ENCODE results near the gene ZNF148. TPM values are rescaled to one million over a fixed set of nuclear protein-coding genes. Genes with fewer than 3 reads are reported as not detected.

ZNF148 gene
- total RNA-seq, 1 donor from 2014 or later, result 45.2 TPM

GRCh38 chr3:125309476-125309875, 65.6 kb downstream of the ZNF148 start:
- no peak for DNase-seq
- ATAC-seq (ENCODE audit: poor library complexity), result no peak
- intact Hi-C loops (cut with DNase I), result no loop called here

DNA sequence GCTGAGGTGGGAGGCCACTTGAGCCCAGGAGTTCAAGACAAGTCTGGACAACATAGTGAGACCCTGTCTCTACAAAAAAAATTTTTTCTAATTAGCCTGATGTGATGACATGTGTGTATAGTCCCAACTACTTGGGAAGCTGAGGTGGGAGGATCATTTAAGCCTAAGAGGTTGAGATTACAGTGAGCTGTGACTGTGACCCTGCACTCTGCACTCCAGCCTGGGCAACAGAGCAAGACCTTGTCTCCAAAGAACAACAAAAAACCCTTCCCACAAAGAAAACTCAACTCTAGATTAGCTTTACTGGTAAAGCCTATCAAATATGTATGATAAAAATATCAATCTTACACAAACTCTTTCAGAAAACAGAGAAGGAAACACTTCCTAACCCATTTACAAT, 68.5 kb downstream of the ZNF148 start:
- DNase-seq, result no peak
- intact Hi-C loops (cut with DNase I), result no loop called here

GRCh38 chr3:125302932-125303331, 72.2 kb downstream of the ZNF148 start:
- ATAC-seq (ENCODE audit: poor library complexity) (no peak), DNase-seq (no peak)
- intact Hi-C loops (cut with DNase I), result no loop called here

More for the DNA sequence above, 68.5 kb downstream of the ZNF148 start:
- ATAC-seq (ENCODE audit: poor library complexity), result no peak

GRCh38 chr3:125300416-125300815, 74.7 kb downstream of the ZNF148 start:
- no peak for DNase-seq
- ATAC-seq (ENCODE audit: poor library complexity), result no peak
- intact Hi-C loops (cut with DNase I), result no loop called here

GRCh38 chr3:125294411-125294810, 80.7 kb downstream of the ZNF148 start:
- DNase-seq (no peak), ATAC-seq (ENCODE audit: poor library complexity) (no peak)
- intact Hi-C loops (cut with DNase I), result no loop called here

GRCh38 chr3:125292015-125292414, 83.1 kb downstream of the ZNF148 start:
- DNase-seq, result no peak
- no peak for ATAC-seq (ENCODE audit: poor library complexity)
- intact Hi-C loops (cut with DNase I), result no loop called here

DNA sequence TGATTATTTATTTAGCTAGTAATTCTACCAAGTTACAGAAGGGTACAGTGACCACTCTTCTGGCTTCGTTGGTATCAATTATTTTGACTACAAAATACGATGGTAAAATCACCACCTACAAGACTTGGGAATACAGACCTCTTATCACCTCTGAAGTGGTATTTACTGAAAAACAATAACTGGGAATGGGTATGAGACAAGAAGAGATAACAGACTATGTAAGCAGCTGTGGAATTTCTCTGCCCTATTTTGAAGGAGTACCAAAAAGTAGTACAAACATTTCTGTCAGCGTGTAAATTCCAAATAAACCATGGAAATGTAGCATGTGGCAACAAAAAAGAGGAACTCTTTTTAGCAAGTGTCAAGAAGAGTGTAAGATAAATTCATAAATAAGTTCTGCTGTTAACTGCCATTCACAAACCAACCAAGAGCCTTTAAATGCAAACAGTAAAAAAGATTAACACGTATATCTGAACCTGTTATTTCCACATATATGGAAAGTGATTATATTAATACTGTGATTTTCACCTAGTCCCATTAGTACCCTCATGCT, 85.6 kb downstream of the ZNF148 start:
- intact Hi-C loops (cut with DNase I), result no loop called here
- no peak for ATAC-seq (ENCODE audit: poor library complexity)
- DNase-seq, result no peak

DNA sequence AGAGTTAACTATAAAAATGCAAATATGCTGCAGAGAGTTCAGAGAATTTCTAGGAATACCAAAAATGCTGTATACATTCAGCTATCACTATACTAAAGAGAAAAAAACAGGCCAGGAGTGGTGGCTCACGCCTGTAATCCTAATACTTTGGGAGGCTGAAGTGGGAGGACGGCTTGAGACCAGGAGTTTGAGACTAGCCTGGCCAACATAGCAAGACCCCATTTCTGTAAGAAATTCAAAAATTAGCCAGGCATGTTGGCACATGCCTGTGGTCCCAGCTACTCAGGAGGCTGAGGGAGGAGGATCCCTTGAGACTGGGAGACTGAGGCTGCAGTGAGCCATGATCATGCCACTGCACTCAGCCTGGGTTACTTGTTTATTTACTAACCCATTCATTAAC, 87.9 kb downstream of the ZNF148 start:
- intact Hi-C loops (cut with DNase I), result no loop called here
- no peak for ATAC-seq (ENCODE audit: poor library complexity)
- DNase-seq, result no peak

GRCh38 chr3:125281381-125281780, 93.7 kb downstream of the ZNF148 start:
- ATAC-seq (ENCODE audit: poor library complexity) (no peak), DNase-seq (no peak)
- intact Hi-C loops (cut with DNase I), result no loop called here

DNA sequence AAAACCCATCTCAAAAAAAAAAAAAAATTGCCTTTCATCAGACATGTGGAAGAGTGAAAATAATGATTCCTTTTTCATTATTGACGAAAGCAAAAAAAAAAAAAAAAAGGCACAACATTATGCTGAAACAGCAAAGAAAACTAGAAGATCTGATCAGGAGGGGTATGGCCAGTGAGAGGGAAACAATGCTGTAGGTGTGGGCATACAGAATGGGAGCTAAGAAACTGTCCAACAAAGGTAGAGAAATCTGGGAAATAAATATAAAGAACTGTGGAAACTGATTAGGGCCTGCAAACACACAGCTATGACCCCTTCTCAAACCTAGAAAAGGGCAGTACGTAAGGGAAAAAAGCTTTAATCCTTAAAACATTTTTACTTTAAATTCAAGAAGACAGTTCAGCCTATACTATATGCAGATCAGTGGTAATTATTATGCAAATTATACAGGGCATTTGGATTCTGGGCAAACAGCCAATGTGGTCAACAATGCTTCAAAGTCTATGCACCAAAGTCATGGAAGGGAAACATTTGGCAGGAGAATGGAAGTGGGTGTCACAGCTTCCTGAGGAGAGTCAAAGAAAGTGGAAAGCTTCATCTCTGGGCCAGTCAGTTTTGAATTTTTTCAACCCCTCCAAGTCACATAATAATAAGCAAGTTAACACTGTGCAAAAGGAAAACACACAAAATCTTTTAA, 94.3 kb downstream of the ZNF148 start:
- no peak for ATAC-seq (ENCODE audit: poor library complexity)
- DNase-seq, result no peak
- intact Hi-C loops (cut with DNase I), result no loop called here

DNA sequence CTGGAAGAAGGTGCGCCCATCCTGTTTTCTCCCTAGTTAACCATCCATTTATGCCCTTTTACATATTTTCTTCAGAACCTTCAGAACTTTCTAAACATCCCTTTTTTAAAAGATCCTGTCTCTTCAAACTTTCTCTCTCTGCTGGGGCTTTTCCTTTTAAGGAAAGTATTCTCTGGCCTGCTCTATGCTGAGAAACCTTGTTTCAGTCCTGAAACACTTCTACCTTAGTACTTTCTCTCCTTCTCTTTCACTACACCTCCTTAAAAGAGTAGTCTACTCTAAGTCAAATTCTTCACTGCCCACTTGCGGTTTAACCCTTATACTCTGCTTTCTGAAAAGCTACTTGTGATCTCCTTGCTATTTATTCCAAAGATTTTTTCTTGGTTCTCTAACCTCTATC, 97.0 kb downstream of the ZNF148 start:
- no peak for ATAC-seq (ENCODE audit: poor library complexity)
- DNase-seq, result no peak
- intact Hi-C loops (cut with DNase I), result no loop called here

GRCh38 chr3:125271127-125271526, 104.0 kb downstream of the ZNF148 start:
- ATAC-seq (ENCODE audit: poor library complexity) (no peak), DNase-seq (no peak)
- intact Hi-C loops (cut with DNase I), result no loop called here

DNA sequence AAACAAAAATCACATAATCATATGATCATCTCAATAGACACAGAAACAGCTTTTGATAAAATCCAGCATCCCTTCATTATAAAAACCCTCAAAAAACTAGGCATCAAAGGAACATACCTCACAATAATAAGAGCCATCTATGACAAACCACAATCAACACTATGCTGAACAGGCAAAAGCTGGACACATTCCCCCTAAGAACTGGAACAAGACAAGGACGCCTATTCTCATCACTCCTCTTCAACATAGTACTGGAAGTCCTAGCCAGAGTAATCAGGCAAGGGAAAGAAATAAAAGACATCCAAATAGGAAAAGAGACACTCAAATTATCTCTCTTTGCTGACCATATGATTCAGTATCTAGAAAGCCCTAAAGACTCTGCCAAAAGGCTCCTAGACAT, 107.7 kb downstream of the ZNF148 start:
- ATAC-seq (ENCODE audit: poor library complexity), result peak; percentile 77
- intact Hi-C loops (cut with DNase I), result no loop called here
- no peak for DNase-seq

DNA sequence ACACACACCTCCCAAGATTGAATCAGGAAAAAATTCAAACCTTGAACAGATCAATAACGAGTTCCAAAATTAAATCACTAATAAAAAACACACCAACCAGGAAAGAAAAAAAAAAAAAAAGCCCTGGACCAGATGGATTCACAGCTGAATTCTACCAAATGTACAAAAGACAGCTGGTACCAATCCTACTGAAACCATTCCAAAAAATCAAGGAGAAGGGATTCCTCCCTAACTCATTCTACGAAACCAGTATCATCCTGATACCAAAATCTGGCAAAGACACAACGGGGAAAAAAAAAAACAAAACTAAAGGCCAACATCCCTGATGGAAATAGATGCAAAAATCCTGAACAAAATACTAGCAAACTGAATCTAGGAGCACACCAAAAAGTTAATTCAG, 108.2 kb downstream of the ZNF148 start:
- ATAC-seq (ENCODE audit: poor library complexity), result no peak
- DNase-seq, result no peak
- intact Hi-C loops (cut with DNase I), result no loop called here

DNA sequence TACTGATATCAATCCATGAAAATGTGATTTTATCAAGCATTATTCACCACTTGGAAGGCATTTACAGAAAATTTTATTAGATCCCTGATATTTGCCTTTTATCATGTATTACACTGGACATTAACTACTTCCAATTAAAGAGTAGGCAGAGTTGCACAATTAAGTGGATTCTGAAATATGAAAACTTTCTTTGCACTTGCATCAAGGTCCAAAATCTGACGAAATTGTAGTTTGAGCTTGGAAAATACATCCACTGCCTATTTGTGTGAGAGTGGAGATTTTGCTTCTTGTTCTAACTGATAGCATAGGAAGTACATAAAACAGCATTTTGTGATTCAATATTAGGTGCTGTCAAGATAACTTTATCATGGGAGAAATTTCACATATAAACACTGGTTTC, 113.0 kb downstream of the ZNF148 start:
- no peak for ATAC-seq (ENCODE audit: poor library complexity)
- no peak for DNase-seq
- intact Hi-C loops (cut with DNase I), result no loop called here

DNA sequence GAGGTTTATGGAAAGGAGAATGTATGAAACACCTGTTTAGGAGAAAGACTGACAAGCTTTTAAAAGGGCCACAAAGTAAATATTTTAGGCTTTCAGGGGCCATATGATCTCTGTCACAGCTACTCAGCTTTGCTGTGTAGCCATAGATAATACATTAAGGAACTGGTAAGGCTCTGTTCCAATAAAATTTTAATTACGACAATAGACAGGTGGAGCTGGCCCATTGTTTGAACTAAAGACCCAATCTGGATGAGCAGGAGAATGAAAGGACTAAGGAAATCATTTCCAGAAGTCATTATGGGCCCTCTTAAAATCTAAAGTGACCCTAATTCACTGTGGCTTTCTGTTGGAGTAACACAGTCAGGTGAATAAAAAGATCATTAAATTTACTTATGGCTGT, 114.1 kb downstream of the ZNF148 start:
- intact Hi-C loops (cut with DNase I), result no loop called here
- DNase-seq (no peak), ATAC-seq (ENCODE audit: poor library complexity) (no peak)

- no peak for ATAC-seq (ENCODE audit: poor library complexity)
- intact Hi-C loops (cut with DNase I), result no loop called here
- DNase-seq, result no peak
Observed at GRCh38 chr3:125260158-125260557, 115.0 kb downstream of the ZNF148 start.

DNA sequence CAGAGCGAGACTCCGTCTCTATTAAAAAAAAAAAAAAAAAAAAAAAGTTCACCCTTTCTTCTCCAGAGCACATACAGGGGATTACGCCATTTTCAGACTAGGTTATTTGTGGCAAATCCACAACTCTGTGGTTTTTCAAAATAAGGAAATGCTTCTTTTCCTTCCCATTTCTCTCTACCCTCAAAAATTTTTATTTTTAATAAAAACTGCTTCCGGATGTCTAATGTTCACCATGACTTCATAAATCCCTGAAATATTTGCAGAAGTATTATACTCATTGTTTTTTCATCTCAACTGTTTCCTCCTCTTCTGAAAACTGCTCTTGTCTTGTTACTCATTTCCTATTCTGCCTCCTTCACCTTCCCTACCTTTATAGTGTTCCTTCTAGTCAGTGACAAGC, 117.6 kb downstream of the ZNF148 start:
- intact Hi-C loops (cut with DNase I), result no loop called here
- DNase-seq, result no peak
- ATAC-seq (ENCODE audit: poor library complexity), result no peak

GRCh38 chr3:125256675-125257074, 118.5 kb downstream of the ZNF148 start:
- DNase-seq, result no peak
- no peak for ATAC-seq (ENCODE audit: poor library complexity)
- intact Hi-C loops (cut with DNase I), result no loop called here

GRCh38 chr3:125250973-125251372, 124.2 kb downstream of the ZNF148 start:
- intact Hi-C loops (cut with DNase I), result no loop called here
- DNase-seq, result no peak
- ATAC-seq (ENCODE audit: poor library complexity), result no peak

DNA sequence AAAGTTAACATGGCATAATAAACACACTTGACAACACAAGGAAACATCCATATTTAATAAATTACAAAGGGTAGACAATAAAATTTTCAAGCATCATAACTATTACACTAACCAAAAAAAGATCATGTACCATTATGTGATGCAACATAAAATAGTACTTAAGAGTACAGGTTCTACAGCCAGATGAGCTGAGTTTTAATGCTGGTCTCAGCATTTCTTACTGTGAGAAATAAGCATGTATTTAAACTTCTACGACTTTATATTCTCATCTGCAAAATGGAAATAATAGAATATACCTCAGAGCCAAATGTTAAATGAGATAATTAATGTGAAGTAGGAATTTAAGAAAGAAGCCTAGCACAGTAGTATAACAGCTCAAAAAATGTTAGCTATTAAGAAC, 128.9 kb downstream of the ZNF148 start:
- ATAC-seq (ENCODE audit: poor library complexity) (no peak), DNase-seq (no peak)
- intact Hi-C loops (cut with DNase I), result no loop called here

Data from Right ventricle myocardium superior (tissue), 1 donor.